GM21381 (cell line): Measurements from ENCODE around the gene BLNK.

ENCODE experiments used
- ATAC-seq: cut with Tn5 transposase; IDR thresholded peaks from one replicate; pipeline ENCODE4 v1.9.1; 2021; ENCODE audit warnings: mild to moderate bottlenecking, moderate library complexity; ENCODE audit not compliant: unreplicated experiment

BLNK gene

DNA sequence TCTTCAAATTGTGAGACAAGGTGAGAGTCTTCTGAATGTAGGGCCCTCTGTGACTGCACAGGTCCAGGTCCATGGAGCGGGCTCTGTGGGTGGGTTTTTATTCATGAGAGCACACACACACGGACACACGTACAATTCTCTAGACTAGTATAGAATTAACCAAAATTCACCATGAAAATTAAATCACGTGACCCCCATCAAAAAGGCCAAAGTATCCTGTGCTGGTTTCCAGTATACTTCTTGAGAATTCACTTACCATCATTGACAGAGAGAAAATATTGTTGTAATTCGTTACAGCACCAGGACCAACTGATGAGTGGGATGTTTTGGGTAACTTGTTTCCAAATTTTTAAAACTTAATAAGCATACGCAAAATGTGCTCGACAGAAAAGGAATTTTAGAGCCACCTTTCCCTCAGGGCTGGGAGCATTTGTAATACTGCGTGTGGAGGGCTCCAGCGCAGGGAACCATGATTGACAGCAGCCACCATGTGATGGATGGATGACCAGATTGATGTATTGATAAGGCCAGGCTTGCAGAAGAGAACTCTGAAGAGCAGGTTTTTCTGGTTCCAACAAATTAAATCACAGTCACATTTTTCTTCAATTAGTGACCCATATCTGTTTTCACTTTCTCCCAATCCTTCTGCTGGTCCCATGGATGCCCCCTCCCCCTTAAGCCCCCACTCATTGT, 18.0 kb upstream of the BLNK start:
- ATAC-seq = no peak

DNA sequence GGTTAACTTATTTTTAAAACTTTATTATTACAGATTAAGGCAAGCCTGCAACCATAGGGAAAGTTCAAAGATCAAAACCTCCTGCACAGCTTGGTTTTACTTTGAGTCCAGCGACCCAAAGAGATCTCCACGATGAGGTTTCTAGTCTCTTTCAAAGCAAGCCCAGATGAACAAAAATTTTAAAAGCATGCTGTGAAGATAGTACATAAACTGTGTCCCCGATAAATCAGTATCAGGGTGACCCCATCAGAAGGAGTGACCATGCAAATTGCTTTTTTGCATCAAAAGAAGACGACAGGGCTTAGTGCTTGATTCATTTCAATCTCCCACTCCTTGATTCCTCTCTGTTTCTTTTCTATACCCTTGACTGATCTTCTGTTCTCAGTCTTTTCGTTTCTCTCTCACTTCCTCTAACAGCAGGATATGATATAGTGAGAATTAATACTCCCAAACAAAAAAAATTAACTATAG, 16.8 kb upstream of the BLNK start:
- ATAC-seq = peak; percentile 70

DNA sequence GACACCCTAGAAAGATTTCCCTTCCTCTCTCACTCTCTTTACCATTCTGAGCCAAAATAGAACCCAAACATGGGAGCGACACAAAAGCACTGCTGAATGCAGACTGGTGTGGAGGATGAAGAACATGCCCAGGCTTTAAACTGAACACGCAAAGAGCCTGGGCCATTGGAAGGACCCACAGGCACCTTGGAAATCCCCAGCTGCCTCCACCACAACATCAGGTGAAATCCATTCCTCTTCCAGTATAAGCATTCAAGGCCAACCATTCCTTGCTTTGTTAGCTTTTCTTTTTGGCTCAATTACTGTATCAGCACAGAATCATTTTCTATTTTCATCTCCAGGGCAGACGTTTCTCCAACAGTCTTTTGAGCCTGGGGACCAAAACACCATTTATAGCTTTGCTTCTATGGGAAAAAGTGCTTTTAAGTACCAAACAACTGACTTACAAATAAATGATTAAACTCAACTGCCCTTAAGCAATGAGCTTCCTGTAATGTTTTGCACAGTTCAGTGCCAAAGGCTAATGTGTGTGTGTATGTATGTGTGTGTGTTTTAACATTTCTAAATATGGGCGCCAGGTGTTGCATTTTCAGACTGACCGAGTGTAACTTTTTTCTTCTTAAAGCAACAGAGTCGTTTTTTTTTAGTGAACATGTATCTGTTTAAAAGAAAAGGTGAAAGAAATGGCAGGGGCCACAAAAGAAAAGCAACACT, 16.2 kb upstream of the BLNK start:
- ATAC-seq = peak; percentile 70

DNA sequence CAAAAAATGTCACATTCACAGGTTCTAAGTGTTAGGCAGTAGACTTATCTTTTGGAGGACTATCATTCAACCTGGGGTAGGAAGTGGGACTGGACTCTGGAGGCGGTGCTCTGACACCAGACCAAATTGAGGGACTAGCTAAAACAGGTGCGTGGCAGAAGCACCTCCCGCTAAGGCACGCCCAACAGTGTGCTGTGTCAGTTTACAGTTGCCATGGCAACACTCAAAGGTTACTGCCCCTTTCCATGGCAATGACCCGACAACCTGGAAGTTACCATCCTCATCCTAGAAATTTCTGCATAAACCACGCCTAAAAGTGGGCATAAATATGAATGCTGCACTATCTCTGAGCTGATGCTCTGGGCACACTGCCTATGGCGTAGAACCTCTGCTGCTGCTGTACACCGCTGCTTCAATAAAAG, 14.0 kb upstream of the BLNK start:
- ATAC-seq = no peak

DNA sequence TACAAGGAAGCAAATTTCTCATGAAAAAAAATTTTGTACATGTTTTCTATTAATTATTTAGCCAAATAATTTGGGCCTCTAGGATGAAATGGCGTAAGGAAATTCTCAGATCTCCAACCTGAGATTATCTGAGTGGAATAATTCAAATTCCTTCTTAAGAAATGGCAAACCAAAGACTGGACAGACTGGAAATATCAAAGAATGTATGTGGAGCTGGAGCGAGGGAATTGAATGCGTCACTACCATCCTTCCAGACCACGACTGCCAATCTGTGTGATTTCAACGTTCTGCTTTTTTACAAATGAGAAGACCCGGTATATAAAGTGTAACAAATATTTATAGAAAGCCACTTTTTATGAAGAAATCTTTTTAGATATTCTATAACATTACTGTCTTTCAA, 12.4 kb upstream of the BLNK start:
- no peak for ATAC-seq

DNA sequence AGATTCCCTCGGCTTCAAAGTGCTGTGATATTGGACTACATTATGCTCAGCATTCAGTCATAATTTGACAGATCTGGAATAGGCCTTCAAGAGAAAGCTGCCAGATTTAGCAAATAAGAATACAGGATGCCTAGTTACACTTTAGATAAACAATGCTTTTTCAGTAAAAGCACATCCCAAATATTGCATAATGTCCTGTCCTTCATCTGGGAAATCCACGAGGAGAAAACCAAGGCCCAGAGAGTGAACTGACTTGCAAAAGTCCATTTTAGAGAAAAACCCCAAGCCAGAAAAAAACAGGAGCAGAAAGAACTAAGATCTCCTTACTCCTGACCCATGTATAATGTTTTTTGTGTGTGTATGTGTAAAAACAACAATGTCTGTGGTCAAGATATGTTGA, 12.0 kb upstream of the BLNK start:
- no peak for ATAC-seq

DNA sequence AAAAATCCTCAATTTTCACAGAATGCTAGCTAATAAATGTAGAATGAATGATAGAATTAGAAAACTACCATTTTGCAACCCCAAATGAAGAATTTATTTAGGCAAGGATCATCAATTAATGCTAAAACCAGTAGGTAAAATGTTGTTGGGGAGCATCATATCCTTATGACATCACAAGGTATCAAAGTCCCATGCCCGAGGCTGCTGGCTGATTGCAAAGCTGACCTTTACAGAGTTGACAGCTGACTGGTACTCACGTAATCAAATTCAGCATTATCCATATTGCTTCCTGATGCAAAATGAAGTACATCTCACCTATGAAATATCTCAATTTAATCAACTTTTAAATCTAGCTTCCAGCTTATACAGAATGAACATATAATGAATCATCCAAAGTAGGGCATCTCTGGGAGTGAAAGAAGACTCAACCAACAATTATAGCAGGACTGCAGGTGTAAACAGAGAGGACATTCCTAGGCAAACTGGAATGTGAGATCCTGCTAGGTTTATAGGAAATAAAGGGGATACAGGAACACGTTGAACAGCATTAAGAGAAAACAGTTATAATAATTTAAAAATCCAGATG, 10.2 kb upstream of the BLNK start:
- ATAC-seq = no peak

DNA sequence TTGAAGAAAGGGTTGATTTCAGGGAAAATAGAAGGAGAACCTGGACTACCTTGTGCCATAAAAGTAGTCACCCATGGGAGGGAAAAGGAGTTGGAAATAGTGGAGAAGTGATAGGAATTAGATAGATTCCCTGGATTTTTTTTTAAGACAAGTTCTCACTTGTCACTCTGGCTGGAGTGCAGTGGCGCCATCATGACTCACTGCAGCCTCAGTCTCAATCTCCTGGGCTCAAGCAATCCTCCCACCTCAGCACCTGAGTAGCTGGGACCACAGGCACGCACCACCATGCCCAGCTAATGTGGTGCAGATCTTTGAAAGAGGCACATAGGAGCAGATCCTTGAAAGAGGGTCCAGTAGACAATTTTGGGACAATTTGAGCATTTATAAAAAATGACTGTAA, 9.5 kb upstream of the BLNK start:
- ATAC-seq = no peak

DNA sequence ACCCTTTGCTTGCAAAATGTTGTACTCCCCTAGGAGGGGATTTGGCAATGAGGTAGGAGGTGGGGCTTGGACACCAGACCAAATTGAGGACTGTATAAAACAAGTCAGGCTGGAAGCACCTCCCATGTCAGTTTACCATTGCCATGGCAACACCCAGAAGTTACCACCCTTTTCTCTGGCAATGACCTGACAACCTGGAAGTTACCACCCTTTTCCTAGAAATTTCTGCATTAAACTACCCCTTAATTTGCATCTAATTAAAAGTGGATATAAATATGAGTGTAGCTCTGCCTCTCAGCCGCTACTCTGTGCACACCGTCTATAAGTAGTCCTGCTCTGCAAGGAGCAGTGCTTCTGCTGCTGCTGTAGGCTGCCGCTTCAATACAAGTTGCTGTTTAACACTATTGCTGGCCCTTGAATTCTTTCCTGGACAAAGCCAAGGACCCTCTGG, 7.8 kb upstream of the BLNK start:
- no peak for ATAC-seq

DNA sequence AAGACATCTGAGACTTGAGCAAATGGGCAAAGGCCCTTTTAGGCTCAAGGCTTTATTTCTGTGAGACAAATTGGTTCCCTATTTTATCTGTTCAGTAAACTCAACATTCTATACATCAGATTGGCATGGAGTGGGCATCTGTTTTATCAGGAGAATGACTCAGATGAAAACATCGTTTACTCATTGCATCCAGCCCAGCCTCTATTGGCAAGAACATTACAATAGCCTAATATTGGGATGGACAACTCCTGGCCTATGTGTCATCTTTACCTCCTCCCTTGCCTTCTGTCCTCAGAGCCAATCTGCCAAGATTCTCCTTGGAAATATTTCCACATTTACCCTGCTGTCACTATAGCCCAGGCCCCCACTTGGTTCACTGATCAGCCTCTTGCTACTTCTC, 5.5 kb upstream of the BLNK start:
- no peak for ATAC-seq

DNA sequence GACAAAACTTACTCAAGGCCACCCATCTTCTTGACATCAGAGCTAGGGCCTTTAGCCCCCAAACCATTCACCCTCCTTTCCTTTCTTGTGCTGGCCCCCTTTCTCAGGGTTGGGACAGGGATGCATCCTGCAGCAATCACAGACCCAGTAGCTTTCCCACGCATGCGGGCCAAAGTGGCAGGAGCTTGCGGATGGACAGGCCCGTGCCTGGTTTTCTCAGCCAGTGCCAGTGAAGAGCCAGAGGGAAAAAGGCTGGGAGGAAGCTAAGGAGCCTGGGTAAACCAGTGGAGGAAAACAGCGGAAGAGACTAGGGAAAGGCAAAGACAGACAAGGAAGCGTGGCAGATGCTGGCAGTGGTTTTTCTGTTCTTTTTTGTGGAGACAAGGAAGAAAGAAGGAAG, 5.1 kb upstream of the BLNK start:
- no peak for ATAC-seq

DNA sequence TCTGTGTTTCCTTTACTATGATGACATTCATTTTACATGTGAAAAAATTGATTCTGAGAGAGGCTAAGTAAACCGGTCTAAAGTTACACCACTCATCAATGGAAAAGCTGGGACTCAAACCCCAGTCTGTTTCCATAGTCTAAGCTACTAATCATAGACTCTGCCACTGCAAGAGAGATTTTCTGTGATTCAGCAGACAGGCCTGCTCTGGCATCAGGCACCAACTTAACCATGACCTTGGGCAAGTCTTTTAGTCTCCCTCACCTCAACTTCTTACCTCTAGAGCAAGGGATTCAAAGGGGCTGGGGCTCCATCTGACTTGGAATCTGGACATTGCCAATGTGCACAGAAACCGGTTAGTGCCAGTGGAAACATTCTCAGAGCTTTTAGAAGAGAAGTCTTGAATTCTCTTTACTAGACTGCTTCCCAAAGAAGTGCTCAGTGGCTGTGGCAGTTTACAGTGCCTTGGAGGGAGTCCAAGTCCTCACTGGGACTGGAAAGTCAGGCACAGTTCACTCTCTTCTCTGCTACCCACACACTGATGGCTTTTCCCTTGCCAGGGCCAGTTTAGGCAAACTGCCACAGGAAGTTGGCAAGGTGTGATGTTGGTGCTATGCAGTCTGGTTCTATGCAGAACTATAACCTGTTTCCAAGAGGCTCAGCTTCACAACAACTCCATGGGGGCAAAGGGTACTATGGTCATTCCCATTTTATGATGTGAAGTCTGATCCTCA, 4.5 kb upstream of the BLNK start:
- ATAC-seq = no peak

DNA sequence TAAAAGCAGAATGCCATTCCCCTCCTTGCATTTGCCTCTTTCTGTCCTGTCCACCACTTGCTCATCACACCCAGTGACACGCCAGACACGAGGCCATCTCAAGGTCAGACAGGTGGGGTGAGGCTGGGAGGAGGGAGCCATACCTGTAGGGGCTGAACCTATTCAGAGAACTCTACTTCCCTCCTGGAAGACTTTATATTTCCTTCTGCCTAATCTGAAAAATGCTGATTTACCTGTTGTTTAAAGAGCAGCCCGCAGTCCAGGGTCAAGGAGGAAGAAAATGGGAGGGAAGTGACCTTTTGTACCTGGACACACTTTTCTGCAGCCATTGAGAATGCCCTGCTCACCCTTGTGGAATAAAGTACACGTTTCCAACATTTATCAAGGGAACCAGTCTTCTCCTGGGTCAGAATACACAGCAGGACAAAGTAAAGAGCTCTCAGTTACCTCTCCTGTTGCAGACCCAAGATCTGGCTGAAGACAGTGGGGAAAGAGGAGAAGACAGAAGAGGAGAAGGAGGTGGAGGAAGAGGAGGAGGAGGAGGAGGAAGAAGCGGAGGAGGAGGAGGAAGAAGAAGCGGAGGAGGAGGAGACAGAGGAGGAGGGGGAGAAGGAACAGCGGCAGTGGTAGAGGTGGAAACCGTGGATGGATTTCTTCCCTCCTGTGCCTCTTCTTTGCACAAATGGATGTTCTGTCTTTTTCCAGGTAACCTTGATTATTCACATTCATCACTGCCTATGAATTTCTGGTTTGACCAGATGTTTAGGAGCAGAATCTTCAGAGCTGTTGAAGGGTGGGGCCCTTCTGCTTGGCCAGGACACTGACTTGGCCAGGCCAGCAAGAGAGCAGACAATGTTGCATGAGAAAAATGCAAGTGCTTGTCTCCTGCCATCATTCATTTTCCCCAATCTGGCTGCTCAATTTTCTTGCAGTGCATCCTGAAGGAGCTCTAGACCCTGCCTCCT, 1.2 kb upstream of the BLNK start:
- ATAC-seq = no peak

DNA sequence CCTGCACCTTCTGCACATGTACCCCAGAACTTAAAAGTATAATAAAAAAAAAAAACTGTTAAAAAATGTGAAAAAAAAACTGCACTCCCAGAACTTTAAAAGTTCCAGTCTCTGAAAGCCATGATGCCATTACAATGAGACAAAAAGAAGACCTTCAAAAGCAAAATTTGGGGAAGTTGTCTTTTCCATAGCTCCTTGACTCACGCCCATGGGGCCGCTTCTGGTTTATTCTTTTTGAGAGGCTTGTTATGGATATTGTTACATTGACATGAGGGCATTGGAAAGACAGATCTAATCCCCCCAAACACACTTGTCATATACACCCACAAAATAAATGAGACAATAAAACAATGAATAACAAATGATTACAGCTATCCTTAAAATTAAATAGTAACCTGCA, 798 bp downstream of the BLNK start:
- no peak for ATAC-seq

DNA sequence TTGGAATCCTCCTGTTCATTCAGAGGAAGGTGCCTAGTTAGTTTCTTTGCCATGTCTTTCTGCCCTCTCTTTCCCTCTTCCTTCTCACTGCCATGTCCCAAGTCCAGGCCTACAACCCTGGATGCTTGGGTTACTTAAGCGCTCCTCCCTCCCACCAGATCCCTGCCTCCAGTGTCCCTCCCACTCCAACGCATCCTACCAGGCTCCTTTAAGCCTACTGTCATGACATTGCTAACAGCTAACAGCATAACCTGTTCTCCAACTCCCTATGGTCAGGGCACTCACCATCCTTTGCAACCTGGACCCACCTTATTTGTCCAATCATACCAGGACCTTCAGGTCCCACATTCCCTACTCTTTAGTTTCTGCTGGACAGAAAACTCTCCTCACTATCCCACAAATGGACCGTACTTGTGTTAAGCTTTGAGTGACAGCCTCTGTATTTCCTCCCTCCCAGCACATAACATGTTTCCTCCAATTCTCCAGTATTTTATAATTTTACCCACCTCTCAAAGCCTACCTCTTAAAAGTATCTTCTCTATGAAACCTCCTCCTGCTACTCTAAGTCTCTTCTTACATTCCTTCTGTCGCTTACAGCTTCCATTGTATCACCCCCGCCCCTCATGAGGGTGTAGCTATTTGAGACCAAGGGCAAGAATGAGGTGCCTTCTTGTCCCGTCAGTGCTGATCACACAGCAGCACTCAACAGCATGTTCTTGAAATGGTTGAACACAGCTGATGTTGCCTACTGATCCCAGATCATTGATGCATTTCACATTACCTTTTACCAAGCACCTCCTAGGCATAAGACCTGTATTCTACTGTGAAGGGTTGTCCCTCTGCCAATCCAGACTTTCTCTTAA, 1.7 kb downstream of the BLNK start:
- ATAC-seq = no peak

DNA sequence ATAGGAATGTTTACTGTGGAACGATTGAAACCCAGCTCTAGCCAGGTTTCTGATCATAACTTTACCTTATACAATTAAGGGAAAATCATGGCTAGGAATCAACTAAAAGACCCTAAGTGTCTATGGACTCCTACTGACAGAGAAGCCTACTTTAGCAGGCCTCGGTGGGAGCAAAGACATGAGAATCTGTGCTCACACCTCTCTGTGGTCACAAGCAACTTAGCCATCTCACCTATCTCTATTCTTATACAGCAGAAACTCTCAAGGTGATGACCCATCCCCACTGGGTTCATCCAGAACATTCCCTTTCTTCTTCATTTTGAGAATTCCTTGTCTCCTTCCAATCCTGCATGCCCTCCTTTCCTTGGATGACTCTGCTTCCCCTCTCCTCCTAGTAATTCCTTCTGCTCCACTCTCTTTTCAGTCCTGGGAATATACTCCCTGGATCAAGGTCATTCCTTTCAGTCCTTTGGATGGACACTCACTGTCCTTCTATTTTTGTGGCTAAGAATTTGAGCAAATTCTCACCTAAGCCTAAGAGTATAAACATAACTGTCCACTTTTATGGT, 2.9 kb downstream of the BLNK start:
- ATAC-seq = no peak

DNA sequence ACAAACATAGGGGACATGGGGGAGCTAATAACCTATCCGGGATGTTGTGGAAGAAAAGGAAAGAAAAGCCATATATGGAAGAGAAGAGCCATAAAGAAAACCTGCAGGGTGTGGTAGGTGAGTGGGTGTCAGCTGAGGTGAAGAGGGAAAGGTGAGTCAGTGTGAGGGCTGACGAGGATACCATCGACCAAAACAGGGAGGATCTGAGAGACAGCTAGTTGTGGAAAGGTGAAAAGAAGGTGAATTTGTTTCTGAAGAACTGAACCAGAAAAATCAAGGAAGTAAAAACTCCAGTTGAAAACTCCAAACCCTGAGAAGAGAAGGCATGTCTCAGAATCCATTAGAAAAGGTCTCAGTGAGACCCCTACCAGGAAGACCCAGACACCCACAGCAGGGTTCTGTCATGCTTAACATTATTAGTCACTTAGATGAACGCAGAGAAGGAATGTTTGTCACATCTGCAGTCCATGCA, 4.1 kb downstream of the BLNK start:
- ATAC-seq = no peak

DNA sequence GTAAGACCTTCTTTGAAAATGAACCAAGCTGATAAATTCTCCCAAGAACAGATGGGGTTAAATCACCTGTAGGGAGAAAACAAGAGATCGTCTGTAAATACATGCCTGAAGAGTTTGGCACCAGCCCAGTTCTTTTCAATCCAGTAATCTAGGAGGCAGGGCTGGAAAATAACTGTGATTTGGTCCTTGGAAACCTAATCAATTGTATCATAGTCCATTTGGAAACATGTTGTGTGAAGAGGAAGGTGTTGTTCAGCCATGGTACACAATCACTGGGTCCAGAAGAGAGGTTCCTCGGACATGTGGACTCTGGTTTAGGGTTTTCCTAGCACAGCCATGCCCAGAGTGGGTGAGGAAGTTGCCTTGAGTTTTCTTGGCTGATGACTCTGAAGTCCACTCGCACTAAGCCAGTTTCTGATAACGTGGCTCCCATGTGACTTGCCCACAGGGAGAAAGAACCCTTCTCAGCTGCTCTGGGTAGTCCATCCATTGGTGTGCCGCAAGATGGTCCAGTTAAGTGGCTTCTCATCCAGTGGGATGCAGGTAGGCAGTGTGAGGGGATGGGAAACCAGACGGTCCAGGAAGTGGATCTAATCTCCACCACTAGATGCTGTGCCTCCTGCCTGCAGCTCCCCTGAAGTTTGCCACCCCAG, 5.1 kb downstream of the BLNK start:
- ATAC-seq = no peak
